ENCODE results near the gene TOB1.

GRCh38 chr17:50904518-50905459 is 38.6 kb upstream of the TOB1 start:
- no peak for TF ChIP-seq CTCF (conservative IDR thresholded peaks at IDR 0.05; ENCODE audit: low read length)
- no peak for TF ChIP-seq EZH2phosphoT487 (IDR thresholded peaks at IDR 0.05; ENCODE audit: borderline replicate concordance, low read depth, low read length)
